Right lobe of liver (tissue), 4 donors: ENCODE results near the gene COL17A1.

Source experiments
- POLR2A ChIP-seq: fragments of 450-650 bp; IDR thresholded peaks from one replicate; pipeline ENCODE4 v1.6.1; 2017; ENCODE audit warnings: antibody characterized with exemption, mild to moderate bottlenecking
- TF ChIP-seq, protein P1 (sequence below), 4 donors: fragments of 200-600 bp in 3 of 4; fragments of 450-650 bp in 1 of 4; IDR thresholded peaks; one replicate each; pipeline versions ENCODE4 v1.5.1 to v1.8.0; 2016 to 2022; ENCODE audit warnings: antibody characterized with exemption in 4 of 4, mild to moderate bottlenecking in 2 of 4
- donor health status: DM: no; HTN: no; CAD: no.
- donor health status: DM: no; HTN: no; CAD: no.
- donor health status: DM: no; HTN: yes; CAD: no.

- TF ChIP-seq, protein P1, sequence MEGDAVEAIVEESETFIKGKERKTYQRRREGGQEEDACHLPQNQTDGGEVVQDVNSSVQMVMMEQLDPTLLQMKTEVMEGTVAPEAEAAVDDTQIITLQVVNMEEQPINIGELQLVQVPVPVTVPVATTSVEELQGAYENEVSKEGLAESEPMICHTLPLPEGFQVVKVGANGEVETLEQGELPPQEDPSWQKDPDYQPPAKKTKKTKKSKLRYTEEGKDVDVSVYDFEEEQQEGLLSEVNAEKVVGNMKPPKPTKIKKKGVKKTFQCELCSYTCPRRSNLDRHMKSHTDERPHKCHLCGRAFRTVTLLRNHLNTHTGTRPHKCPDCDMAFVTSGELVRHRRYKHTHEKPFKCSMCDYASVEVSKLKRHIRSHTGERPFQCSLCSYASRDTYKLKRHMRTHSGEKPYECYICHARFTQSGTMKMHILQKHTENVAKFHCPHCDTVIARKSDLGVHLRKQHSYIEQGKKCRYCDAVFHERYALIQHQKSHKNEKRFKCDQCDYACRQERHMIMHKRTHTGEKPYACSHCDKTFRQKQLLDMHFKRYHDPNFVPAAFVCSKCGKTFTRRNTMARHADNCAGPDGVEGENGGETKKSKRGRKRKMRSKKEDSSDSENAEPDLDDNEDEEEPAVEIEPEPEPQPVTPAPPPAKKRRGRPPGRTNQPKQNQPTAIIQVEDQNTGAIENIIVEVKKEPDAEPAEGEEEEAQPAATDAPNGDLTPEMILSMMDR (IDR thresholded peaks at IDR 0.05), result no peak
- no peak for TF ChIP-seq POLR2A
These were observed 100.0 kb downstream of the COL17A1 start for GRCh38 chr10:103985726-103986125.
